Activated CD8-positive, alpha-beta T cell treated with anti-CD3 and anti-CD28 coated beads, Interleukin-2, amount 10 ng/mL, durations not matched to agents 7 days and 5 days (primary cell): Measurements from ENCODE around the gene TMEM42. TPM values are rescaled to one million over a fixed set of nuclear protein-coding genes. Genes with fewer than 3 reads are reported as not detected.
"Not testable (repeated sequence)": the region's sequence is repeated elsewhere in the genome, so short reads cannot be mapped to it uniquely, and the experiment has no call there.

ENCODE experiments used
- ATAC-seq: fragments of 150-1000 bp; cut with Tn5 transposase; one replicate; pipeline ENCODE4 v1.10.0; 2021; ENCODE audit warnings: moderate library complexity
- CTCF ChIA-PET: fragments of 350-600 bp; sonication (Branson Sonifier 250); formaldehyde crosslinking; loops from one replicate; lab custom pipeline; 2021; ENCODE audit warnings: antibody characterized with exemption; lab: Charles Lee
- POLR2A ChIA-PET: fragments of 350-600 bp; sonication (Branson Sonifier 250); formaldehyde crosslinking; loops from one replicate; lab custom pipeline; 2021; ENCODE audit warnings: antibody characterized with exemption; lab: Charles Lee
- DNase-seq: peaks from one replicate; pipeline ENCODE4 v3.0.0-alpha.2; 2020
- H3K27ac Mint-ChIP-seq: one replicate; pipeline ENCODE4 v1.8.0; 2021; ENCODE audit warnings: mild to moderate bottlenecking, mixed read lengths
- H3K27me3 Mint-ChIP-seq: one replicate; pipeline ENCODE4 v1.8.0; 2021; ENCODE audit warnings: low read depth, mixed read lengths
- H3K36me3 Mint-ChIP-seq: one replicate; pipeline ENCODE4 v1.8.0; 2021; ENCODE audit warnings: low read depth, mixed read lengths
- H3K4me1 Mint-ChIP-seq: one replicate; pipeline ENCODE4 v1.8.0; 2021; ENCODE audit warnings: low read depth, mixed read lengths
- H3K4me3 Mint-ChIP-seq: one replicate; pipeline ENCODE4 v1.8.0; 2021; ENCODE audit warnings: mild to moderate bottlenecking, mixed read lengths
- H3K9me3 Mint-ChIP-seq: one replicate; pipeline ENCODE4 v1.8.0; 2022; ENCODE audit warnings: mixed read lengths; ENCODE audit not compliant: insufficient read depth
- total RNA-seq, 2 experiments: library from RNA; stranded (reverse); gene quantifications; one replicate each; pipeline ENCODE4 v1.2.3, GENCODE V29; 2021

The TMEM42 gene
- total RNA-seq, 2 experiments from 2014 or later: 8.4 TPM

DNA sequence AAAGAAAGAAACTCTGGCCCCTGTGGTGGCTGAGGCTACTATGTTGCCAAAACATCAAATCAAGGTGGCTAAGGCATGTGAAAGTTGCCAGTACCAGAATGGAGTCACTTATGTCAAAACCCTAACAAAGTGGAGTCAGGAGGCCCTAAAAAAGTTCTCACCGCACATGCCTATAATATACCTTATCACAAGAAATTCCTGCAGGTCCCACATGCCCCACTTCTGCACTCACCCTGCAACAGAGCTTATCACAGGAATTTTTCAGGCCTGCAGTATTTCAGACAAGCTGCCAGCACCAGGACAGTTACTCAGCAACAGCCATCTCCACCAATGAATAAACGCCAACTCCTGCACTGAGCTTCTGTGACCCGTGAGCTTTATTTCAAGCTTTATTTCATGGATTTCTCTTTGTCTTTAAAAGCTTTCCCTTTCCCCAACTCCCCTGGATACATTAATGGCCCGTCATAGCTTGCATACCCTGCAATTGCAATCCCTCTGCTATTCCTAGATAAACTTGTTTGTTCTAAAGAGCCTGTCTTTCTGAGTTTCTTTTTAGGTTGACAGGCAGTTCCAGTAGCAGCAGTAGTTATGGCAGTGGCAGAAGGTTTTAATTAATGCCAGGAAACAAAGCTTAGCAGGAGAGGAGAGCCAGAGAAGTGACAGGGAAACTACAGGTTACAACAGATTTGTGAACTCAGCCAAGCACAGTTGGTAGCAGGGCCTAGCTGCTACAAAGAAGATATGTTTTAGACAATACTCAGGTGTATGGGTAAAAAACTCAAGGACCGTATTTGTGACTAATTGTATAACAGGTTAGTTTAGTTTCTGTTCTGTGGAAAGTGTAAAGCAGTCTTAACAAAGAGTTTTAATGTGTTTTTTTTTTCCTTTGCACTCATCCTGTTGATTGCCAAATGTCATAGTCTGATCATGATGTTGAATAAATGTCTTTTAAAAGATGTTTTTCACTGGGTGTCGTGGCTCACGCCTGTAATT, 15.9 kb upstream of the TMEM42 start:
- H3K36me3 Mint-ChIP-seq: peaks cover 62% of the 10 kb centered on the region
- H3K4me3 Mint-ChIP-seq: no peak overlapping the region
- H3K9me3 Mint-ChIP-seq: no peaks in the 10 kb centered on the region
- H3K4me1 Mint-ChIP-seq: no peaks in the 10 kb centered on the region
- H3K27me3 Mint-ChIP-seq: no peaks in the 10 kb centered on the region
- POLR2A ChIA-PET: no interaction called here
- no peak overlapping the region for H3K27ac Mint-ChIP-seq
- CTCF ChIA-PET: no interaction called here
- no peak for ATAC-seq
- DNase-seq: no peak

DNA sequence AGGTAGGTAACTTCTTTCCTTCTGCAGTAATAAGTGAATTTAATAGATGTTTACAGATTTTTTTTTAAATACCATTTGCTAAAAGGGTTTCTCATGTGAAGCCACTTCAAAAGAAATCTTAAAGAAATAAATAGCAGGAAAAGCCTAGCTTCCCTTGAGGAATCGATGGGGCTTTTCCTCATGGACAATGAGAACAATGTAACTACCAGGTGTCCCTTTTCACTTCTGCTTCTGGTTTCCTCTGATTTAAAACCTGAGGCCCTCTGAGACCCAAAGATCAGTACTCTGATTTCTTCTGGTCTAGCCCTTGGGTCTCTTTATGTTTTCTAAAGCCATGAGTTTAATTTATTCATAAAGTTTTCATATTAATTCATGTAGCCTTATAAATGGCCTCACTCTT, 13.1 kb upstream of the TMEM42 start:
- Mint-ChIP-seq H3K27ac (no peak overlapping the region), H3K4me1 (no peaks in the 10 kb centered on the region), H3K9me3 (no peaks in the 10 kb centered on the region), H3K4me3 (no peak overlapping the region), H3K27me3 (no peaks in the 10 kb centered on the region), H3K36me3 (peaks cover 61% of the 10 kb centered on the region)
- ATAC-seq (no peak), DNase-seq (no peak)
- ChIA-PET POLR2A (no interaction called here), CTCF (no interaction called here)

DNA sequence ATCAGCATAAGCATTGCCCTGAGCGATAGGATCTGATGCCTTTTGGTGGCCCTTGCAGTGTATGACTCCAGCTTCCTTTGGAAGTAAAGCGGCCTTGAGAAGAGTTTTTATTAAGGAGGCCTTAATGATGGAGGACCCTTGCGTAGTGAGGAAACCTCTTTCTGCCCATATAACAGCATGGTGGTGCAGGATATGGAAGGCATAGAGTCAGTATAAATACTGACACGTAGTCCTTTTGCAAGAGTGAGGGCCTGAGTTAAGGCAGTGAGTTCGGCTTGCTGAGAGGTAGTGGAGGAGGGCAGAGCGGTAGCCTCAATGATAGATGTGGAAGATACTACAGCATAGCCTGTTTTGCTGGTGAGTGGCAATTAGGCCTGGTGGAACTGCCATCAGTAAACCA, 5.0 kb upstream of the TMEM42 start:
- ATAC-seq, POLR2A ChIA-PET, H3K4me1 Mint-ChIP-seq, H3K27me3 Mint-ChIP-seq, H3K4me3 Mint-ChIP-seq, H3K9me3 Mint-ChIP-seq, H3K27ac Mint-ChIP-seq, DNase-seq: not testable (repeated sequence)
- H3K36me3 Mint-ChIP-seq: peaks cover 20% of the 10 kb centered on the region
- CTCF ChIA-PET: interaction anchor here (1.0 kb wide), 1 partner anchor 18 kb away, joined by 3 read pairs; the partner anchor contains the start of gene TGM4

DNA sequence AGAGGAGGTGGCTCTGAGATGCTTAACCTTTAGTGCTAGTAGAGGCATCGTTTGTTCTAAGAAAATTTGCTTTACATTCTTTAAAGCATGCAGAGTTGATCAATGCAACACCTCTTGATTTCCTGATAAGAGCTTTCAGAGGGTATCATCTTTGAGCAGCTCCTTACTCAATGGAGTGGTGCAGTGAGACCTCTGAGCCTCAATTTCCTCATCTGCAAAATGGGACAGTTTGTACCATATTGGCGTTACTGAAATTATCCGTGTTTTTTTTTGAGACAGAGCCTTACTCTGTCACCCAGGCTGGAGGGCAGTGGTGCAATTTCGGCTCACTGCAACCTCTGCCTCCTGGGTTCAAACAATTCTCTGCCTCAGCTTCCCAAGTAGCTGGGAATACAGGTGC, 1.6 kb upstream of the TMEM42 start:
- Mint-ChIP-seq H3K27me3 (no peaks in the 10 kb centered on the region), H3K9me3 (no peaks in the 10 kb centered on the region), H3K27ac (no peak overlapping the region), H3K4me1 (peaks cover 22% of the 10 kb centered on the region), H3K36me3 (peaks cover 12% of the 10 kb centered on the region), H3K4me3 (no peak overlapping the region)
- no peak for ATAC-seq
- CTCF ChIA-PET: no interaction called here
- no peak for DNase-seq
- POLR2A ChIA-PET: no interaction called here

DNA sequence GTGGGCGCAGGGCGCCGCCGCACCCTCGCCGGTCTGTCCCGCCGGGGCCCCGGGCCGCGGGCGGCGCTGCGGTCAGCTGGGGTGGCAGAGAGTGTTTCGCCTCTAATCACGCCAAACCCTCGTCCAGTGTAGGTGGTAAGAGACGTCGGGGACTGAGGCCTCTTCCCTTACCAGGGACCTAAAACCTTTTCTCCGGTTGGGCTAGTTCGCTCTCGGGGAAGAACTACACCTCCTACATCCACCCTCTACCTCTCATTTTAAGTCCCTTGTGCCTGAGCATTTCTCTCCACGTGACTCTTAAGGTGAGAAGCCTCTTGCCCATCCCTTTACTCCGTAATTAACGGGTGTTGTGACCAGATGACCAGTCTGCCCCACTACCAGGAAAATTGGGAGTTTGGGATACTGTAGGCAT, 520 bp downstream of the TMEM42 start:
- CTCF ChIA-PET: no interaction called here
- Mint-ChIP-seq H3K36me3 (peaks cover 27% of the 10 kb centered on the region), H3K27ac (peak overlapping the region; percentile 84), H3K9me3 (no peaks in the 10 kb centered on the region), H3K27me3 (no peaks in the 10 kb centered on the region), H3K4me1 (peaks cover 42% of the 10 kb centered on the region), H3K4me3 (peak overlapping the region; percentile 78)
- POLR2A ChIA-PET: interaction anchor here (0.8 kb wide), 2 partner anchors 278 to 525 kb away, joined by 3 read pairs; no protein-coding TSS in a partner anchor
- DNase-seq: peak; percentile 34
- peak; percentile 22 for ATAC-seq

DNA sequence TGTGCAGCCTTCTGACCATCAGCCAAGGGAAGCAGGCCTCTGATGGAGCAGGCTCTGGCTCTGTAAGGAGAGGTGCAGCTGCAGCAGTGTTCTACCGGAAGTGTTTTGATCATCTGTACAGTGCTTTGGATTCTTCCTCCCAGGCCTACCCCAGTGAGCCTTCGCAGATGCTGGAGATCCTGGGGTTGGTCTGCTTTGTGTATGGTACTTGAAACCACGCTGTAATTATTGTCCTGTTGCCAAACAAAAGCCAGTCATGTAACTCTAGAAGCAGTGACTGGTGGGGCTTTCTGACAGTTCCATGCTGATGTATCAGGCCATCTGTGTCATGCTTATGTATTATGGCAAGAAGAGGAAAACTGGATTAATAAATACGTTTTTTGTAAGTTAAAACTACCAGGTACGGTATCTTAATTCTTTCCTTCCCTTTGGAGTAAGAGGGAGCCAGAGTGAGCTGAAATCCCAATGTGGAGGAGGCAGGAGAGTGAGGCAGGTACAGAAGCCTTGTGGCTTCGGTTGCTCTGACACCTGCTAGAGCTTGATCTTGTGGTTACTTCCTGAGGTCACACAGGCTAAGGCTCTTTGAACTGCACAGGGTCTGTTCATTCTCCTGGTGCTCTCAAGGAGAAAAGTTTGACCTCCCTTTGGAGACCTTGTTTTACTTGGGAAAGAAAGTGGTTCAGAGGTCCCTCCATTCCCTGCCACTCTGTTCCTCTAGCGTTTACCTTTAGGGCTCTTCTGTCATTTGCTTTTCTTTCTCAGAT, 3.7 kb downstream of the TMEM42 start:
- DNase-seq (peak; percentile 47), ATAC-seq (no peak)
- Mint-ChIP-seq H3K9me3 (no peaks in the 10 kb centered on the region), H3K4me1 (peaks cover 42% of the 10 kb centered on the region), H3K36me3 (peaks cover 31% of the 10 kb centered on the region), H3K27ac (peak overlapping the region; percentile 74), H3K4me3 (peak overlapping the region; percentile 43), H3K27me3 (no peaks in the 10 kb centered on the region)
- ChIA-PET POLR2A (no interaction called here), CTCF (interaction anchor here (1.6 kb wide), 1 partner anchor 16 kb away, joined by 4 read pairs; no protein-coding TSS in a partner anchor)

DNA sequence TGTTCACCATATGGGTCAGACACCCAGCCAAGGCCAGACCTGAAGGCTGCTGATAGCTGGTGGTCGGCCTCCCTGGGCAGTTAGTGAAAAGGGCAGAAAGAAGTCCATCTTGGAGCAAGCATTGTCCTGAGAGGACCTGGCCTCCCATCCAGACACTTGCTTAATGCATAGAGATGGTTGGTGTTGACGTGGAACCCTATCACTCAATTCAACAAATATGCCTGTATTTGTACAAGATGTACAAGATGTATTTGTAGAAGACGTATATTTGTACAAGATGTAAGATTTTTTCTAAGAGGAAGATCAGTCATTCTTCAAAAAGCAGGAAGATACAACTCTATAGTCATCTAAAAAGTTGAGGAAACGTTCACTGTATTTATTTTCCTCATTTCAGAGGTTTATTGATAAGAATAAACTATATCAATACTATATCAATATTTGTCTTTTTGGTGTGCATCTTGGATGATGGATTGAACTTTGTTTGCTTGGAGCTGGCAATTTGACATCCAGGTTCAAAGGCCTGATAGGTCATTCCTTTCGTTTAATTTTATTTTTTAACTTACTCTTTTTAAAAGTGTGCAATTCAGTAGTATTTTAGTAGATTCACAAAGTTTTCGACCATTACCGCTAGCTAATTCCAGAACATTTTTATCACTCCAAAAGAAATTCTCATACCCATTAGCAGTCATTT, 5.9 kb downstream of the TMEM42 start:
- Mint-ChIP-seq H3K9me3 (no peaks in the 10 kb centered on the region), H3K4me3 (no peak overlapping the region), H3K4me1 (peaks cover 34% of the 10 kb centered on the region), H3K36me3 (peaks cover 27% of the 10 kb centered on the region), H3K27me3 (no peaks in the 10 kb centered on the region), H3K27ac (no peak overlapping the region)
- ATAC-seq (no peak), DNase-seq (no peak)
- ChIA-PET POLR2A (no interaction called here), CTCF (no interaction called here)

DNA sequence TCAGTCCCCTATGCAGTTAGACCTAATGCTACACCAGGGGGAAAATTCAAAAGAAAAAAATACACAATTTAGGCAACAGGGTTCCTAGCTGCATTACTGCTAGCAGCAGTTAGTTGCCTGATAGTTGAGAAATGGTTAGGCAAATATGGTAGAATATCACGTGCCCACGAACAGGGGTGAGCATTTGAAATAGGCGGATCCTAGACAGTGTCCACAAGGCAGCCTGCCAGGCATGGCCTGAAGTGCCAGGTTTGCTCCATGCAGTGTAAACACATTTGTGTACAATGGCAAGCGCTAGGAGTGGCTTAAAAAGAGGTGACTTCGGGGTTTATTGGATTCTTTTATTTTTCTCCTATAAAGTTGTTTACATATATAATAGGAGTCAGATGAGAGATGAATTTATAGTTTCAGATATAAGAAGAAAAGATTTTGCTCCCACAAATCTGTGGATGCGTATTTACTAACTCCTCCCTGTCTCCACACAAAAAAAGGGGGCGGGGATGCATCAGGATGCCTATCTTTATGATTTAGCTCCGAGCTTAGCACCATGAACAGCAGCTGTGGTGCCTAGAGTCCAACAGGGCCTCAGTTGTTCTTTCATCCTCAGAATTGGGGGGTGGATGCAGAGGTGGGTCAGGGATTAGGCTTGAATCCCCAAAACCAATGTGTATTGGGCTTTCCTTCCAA, 8.8 kb downstream of the TMEM42 start:
- ATAC-seq (no peak), DNase-seq (no peak)
- ChIA-PET CTCF (interaction anchor here (1.1 kb wide), 1 partner anchor 117 kb away, joined by 3 read pairs; no protein-coding TSS in a partner anchor), POLR2A (no interaction called here)
- Mint-ChIP-seq H3K36me3 (peaks cover 20% of the 10 kb centered on the region), H3K4me1 (peaks cover 16% of the 10 kb centered on the region), H3K4me3 (no peak overlapping the region), H3K27me3 (no peaks in the 10 kb centered on the region), H3K9me3 (no peaks in the 10 kb centered on the region), H3K27ac (no peak overlapping the region)

DNA sequence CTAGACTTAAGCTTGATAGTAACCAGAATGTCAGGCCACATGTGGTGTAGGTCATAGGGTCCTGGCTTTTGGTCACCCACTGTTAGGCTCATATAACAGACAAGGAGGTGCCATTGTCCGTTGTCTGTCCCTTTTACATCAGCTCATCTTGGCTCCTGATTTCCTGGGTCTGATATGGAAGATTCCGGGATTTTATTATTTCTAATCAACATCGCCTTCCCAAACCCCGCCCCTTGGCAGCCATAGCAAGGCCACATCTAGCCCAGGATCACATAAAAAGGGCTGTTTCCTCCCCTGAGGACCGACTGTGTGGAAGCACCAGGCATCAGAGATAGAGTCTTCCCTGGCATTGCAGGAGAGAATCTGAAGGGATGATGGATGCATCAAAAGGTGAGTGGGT, 12.6 kb downstream of the TMEM42 start, which contains the start of gene TGM4:
Gene TGM4, plus strand, starts transcription at position 301 of the 400 bp plus-strand sequence. Its CDS starts 71 bp downstream, at position 372.
- Mint-ChIP-seq H3K9me3 (no peaks in the 10 kb centered on the region), H3K4me1 (no peaks in the 10 kb centered on the region), H3K27ac (no peak within 1 kb of the TSS), H3K36me3 (no peaks in the 10 kb centered on the region), H3K4me3 (no peak within 1 kb of the TSS), H3K27me3 (peaks cover 2% of the 10 kb centered on the region)
- DNase-seq (no peak), ATAC-seq (no peak)
- ChIA-PET CTCF (interaction anchor here (0.9 kb wide), 1 partner anchor 17 kb away, joined by 3 read pairs; no protein-coding TSS in a partner anchor), POLR2A (no interaction called here)

DNA sequence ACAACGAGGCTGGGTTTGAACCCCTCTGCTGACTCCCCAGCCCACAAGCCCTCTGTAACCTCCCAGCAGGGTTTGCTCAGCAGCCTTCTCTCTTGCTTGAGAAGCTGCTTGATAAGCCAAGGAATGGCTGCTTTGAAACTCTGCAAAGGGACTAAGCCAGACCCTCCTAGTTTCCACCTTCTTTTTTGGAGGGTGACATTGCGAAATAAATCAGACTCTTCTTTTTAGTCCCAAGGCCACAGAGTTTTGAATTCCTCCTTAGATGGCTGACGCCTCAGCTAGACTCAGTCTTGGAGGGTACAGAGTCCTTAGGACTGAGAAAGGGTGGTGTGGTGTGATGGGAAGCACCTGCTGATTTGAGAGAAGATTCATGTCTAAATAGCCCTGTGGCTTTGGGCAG, 13.9 kb downstream of the TMEM42 start:
- DNase-seq: no peak
- no peaks in the 10 kb centered on the region for H3K9me3 Mint-ChIP-seq
- H3K4me3 Mint-ChIP-seq: no peak overlapping the region
- ATAC-seq: no peak
- ChIA-PET POLR2A (no interaction called here), CTCF (no interaction called here)
- H3K36me3 Mint-ChIP-seq: no peaks in the 10 kb centered on the region
- H3K27me3 Mint-ChIP-seq: peaks cover 5% of the 10 kb centered on the region
- no peaks in the 10 kb centered on the region for H3K4me1 Mint-ChIP-seq
- H3K27ac Mint-ChIP-seq: no peak overlapping the region

DNA sequence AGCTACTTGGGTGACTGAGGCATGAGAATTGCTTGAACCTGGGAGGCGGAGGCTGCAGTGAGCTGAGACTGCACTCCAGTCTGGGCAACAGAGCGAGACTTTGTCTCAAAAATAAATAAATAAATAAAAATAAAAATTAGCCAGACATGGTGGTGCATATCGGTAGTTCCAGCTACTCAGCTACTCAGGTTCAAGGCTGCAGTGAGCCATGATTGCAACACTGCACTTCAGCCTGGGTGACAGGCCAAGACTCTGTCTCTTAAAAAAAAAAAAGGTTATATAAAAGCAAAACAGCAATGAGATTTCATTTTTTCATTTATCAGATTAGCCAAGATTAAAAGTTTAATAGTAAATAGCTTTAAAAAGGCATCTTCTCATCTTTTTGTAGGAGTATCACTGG, 15.6 kb downstream of the TMEM42 start:
- Mint-ChIP-seq H3K27me3 (peaks cover 8% of the 10 kb centered on the region), H3K9me3 (no peaks in the 10 kb centered on the region), H3K4me3 (no peak overlapping the region), H3K27ac (no peak overlapping the region), H3K4me1 (no peaks in the 10 kb centered on the region), H3K36me3 (no peaks in the 10 kb centered on the region)
- ATAC-seq (no peak), DNase-seq (no peak)
- CTCF ChIA-PET: interaction anchor here (0.6 kb wide), 2 partner anchors 25 to 41 kb away, joined by 3 read pairs; no protein-coding TSS in a partner anchor
- POLR2A ChIA-PET: no interaction called here
